ENCODE results near the gene SRPK2. TPM values are rescaled to one million over a fixed set of nuclear protein-coding genes. Genes with fewer than 3 reads are reported as not detected.

The SRPK2 gene
- total RNA-seq, 1 experiment from 2014 or later: 50.5 TPM

DNA sequence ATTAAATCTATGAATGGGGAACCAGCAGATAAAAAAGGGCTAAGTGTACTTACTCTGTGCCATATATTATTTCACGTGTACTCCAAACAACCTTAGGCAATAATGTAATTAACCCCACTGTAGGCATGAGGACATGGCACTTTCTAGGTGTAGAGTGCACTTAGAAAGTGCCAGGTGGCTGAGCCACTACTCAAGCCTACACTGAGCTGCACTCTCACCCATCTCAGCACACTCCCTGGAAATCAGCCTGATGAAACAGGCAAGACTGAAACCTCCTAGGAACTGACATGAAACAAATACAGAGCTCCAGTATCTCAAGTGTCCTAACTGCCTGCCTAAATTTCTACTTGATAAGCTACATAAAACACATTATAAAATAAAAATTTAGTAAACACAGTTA, 227.4 kb downstream of the SRPK2 start (continued):
- TF ChIP-seq, protein P1, sequence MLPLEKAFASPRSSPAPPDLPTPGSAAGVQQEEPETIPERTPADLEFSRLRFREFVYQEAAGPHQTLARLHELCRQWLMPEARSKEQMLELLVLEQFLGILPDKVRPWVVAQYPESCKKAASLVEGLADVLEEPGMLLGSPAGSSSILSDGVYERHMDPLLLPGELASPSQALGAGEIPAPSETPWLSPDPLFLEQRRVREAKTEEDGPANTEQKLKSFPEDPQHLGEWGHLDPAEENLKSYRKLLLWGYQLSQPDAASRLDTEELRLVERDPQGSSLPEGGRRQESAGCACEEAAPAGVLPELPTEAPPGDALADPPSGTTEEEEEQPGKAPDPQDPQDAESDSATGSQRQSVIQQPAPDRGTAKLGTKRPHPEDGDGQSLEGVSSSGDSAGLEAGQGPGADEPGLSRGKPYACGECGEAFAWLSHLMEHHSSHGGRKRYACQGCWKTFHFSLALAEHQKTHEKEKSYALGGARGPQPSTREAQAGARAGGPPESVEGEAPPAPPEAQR (CRISPR knock-in tag; IDR thresholded peaks at IDR 0.05): no peak
- no peak for TF ChIP-seq FOXJ3 (CRISPR knock-in tag; IDR thresholded peaks at IDR 0.05; ENCODE audit: borderline replicate concordance)
- TF ChIP-seq RORB (CRISPR knock-in tag; IDR thresholded peaks at IDR 0.05): no peak
- TF ChIP-seq, protein P2, sequence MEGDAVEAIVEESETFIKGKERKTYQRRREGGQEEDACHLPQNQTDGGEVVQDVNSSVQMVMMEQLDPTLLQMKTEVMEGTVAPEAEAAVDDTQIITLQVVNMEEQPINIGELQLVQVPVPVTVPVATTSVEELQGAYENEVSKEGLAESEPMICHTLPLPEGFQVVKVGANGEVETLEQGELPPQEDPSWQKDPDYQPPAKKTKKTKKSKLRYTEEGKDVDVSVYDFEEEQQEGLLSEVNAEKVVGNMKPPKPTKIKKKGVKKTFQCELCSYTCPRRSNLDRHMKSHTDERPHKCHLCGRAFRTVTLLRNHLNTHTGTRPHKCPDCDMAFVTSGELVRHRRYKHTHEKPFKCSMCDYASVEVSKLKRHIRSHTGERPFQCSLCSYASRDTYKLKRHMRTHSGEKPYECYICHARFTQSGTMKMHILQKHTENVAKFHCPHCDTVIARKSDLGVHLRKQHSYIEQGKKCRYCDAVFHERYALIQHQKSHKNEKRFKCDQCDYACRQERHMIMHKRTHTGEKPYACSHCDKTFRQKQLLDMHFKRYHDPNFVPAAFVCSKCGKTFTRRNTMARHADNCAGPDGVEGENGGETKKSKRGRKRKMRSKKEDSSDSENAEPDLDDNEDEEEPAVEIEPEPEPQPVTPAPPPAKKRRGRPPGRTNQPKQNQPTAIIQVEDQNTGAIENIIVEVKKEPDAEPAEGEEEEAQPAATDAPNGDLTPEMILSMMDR (IDR thresholded peaks at IDR 0.05): no peak
- TF ChIP-seq, protein P3, sequence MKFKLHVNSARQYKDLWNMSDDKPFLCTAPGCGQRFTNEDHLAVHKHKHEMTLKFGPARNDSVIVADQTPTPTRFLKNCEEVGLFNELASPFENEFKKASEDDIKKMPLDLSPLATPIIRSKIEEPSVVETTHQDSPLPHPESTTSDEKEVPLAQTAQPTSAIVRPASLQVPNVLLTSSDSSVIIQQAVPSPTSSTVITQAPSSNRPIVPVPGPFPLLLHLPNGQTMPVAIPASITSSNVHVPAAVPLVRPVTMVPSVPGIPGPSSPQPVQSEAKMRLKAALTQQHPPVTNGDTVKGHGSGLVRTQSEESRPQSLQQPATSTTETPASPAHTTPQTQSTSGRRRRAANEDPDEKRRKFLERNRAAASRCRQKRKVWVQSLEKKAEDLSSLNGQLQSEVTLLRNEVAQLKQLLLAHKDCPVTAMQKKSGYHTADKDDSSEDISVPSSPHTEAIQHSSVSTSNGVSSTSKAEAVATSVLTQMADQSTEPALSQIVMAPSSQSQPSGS (CRISPR knock-in tag; IDR thresholded peaks at IDR 0.05; ENCODE audit: borderline replicate concordance, low read depth): no peak
- no peak for TF ChIP-seq PRRX2 (CRISPR knock-in tag; IDR thresholded peaks at IDR 0.05)

DNA sequence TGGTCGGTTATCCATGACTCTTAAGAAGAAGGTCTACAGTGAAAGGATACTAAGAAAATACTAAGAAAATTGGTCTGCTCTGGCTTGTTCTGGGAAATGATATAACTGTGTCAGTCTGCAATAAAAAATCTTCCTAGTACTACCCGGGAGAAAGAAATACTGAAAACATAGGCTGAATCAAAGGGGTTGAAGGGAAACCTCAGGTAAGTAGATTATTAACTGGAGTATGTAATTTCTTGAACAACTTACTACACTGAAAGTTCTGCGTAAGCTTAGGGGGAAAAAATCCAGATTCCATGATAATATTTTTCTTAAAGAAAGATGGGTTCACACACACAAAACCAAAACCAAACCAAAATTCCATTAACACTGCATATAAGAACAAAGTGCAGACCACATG, 231.4 kb downstream of the SRPK2 start:
- no peak for TF ChIP-seq ETV6 (CRISPR knock-in tag; IDR thresholded peaks at IDR 0.05)
- TF ChIP-seq NR2C2 (CRISPR knock-in tag; IDR thresholded peaks at IDR 0.05): no peak
- TF ChIP-seq FOXK1 (CRISPR knock-in tag; IDR thresholded peaks at IDR 0.05): no peak
- TF ChIP-seq, protein P4, sequence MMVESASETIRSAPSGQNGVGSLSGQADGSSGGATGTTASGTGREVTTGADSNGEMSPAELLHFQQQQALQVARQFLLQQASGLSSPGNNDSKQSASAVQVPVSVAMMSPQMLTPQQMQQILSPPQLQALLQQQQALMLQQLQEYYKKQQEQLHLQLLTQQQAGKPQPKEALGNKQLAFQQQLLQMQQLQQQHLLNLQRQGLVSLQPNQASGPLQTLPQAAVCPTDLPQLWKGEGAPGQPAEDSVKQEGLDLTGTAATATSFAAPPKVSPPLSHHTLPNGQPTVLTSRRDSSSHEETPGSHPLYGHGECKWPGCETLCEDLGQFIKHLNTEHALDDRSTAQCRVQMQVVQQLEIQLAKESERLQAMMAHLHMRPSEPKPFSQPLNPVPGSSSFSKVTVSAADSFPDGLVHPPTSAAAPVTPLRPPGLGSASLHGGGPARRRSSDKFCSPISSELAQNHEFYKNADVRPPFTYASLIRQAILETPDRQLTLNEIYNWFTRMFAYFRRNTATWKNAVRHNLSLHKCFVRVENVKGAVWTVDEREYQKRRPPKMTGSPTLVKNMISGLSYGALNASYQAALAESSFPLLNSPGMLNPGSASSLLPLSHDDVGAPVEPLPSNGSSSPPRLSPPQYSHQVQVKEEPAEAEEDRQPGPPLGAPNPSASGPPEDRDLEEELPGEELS (CRISPR knock-in tag; IDR thresholded peaks at IDR 0.05): no peak
- TF ChIP-seq ZNF423 (CRISPR knock-in tag; IDR thresholded peaks at IDR 0.05): no peak
- TF ChIP-seq, protein P1 (CRISPR knock-in tag; IDR thresholded peaks at IDR 0.05): no peak
- no peak for TF ChIP-seq MYBL2 (CRISPR knock-in tag; IDR thresholded peaks at IDR 0.05)
- TF ChIP-seq, protein P5, sequence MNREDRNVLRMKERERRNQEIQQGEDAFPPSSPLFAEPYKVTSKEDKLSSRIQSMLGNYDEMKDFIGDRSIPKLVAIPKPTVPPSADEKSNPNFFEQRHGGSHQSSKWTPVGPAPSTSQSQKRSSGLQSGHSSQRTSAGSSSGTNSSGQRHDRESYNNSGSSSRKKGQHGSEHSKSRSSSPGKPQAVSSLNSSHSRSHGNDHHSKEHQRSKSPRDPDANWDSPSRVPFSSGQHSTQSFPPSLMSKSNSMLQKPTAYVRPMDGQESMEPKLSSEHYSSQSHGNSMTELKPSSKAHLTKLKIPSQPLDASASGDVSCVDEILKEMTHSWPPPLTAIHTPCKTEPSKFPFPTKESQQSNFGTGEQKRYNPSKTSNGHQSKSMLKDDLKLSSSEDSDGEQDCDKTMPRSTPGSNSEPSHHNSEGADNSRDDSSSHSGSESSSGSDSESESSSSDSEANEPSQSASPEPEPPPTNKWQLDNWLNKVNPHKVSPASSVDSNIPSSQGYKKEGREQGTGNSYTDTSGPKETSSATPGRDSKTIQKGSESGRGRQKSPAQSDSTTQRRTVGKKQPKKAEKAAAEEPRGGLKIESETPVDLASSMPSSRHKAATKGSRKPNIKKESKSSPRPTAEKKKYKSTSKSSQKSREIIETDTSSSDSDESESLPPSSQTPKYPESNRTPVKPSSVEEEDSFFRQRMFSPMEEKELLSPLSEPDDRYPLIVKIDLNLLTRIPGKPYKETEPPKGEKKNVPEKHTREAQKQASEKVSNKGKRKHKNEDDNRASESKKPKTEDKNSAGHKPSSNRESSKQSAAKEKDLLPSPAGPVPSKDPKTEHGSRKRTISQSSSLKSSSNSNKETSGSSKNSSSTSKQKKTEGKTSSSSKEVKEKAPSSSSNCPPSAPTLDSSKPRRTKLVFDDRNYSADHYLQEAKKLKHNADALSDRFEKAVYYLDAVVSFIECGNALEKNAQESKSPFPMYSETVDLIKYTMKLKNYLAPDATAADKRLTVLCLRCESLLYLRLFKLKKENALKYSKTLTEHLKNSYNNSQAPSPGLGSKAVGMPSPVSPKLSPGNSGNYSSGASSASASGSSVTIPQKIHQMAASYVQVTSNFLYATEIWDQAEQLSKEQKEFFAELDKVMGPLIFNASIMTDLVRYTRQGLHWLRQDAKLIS (CRISPR knock-in tag; IDR thresholded peaks at IDR 0.05; ENCODE audit: borderline replicate concordance): no peak
- TF ChIP-seq NFE2L1 (CRISPR knock-in tag; IDR thresholded peaks at IDR 0.05): no peak
- TF ChIP-seq ZBTB21 (CRISPR knock-in tag; IDR thresholded peaks at IDR 0.05; ENCODE audit: borderline replicate concordance): no peak
- TF ChIP-seq, protein P6, sequence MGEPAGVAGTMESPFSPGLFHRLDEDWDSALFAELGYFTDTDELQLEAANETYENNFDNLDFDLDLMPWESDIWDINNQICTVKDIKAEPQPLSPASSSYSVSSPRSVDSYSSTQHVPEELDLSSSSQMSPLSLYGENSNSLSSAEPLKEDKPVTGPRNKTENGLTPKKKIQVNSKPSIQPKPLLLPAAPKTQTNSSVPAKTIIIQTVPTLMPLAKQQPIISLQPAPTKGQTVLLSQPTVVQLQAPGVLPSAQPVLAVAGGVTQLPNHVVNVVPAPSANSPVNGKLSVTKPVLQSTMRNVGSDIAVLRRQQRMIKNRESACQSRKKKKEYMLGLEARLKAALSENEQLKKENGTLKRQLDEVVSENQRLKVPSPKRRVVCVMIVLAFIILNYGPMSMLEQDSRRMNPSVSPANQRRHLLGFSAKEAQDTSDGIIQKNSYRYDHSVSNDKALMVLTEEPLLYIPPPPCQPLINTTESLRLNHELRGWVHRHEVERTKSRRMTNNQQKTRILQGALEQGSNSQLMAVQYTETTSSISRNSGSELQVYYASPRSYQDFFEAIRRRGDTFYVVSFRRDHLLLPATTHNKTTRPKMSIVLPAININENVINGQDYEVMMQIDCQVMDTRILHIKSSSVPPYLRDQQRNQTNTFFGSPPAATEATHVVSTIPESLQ (CRISPR knock-in tag; IDR thresholded peaks at IDR 0.05): no peak
- no peak for TF ChIP-seq SOX15 (CRISPR knock-in tag; IDR thresholded peaks at IDR 0.05)
- DNase-seq (ENCODE audit: low spot score) (no peak), ATAC-seq (no peak)
- H3K9me3 Mint-ChIP-seq: no peaks in the 10 kb centered on the region
- ChIA-PET CTCF (no interaction called here), POLR2A (no interaction called here)
- no peak overlapping the region for H3K27ac Mint-ChIP-seq
- 0 out of 2 replicates have a peak, but pooled peaks cover 2% of the 10 kb centered on the region for H3K36me3 Mint-ChIP-seq
- H3K4me1 Mint-ChIP-seq: 0 out of 2 replicates have a peak, but pooled peaks cover 3% of the 10 kb centered on the region
- H3K4me3 Mint-ChIP-seq: no peak overlapping the region
- H3K27me3 Mint-ChIP-seq (ENCODE audit: low read depth): no peaks in the 10 kb centered on the region
